A673 (cell line): ENCODE data around the gene TSC22D2. TPM values are rescaled to one million over a fixed set of nuclear protein-coding genes. Genes with fewer than 3 reads are reported as not detected.

Experiments used
- BruUV-seq: library from RNA; stranded (reverse); fragments of 400-500 nt; replicated peaks from 2 replicates; lab custom pipeline; 2021; lab: Mats Ljungman, UMichigan
- CTCF ChIA-PET: fragments of 300-600 bp; sonication (Branson Sonifier 250); formaldehyde crosslinking; loops from one replicate; lab custom pipeline; 2022; ENCODE audit warnings: antibody characterized with exemption; lab: Charles Lee
- POLR2A ChIA-PET: fragments of 300-600 bp; sonication (Branson Sonifier 250); formaldehyde crosslinking; loops from one replicate; lab custom pipeline; 2022; ENCODE audit warnings: antibody characterized with exemption; ENCODE audit not compliant: low non-redundant PET; lab: Charles Lee
- DNase-seq: peaks from one replicate; pipeline ENCODE4 v3.0.0-alpha.2; 2015; ENCODE audit warnings: low spot score
- H3K27ac ChIP-seq: fragments of 200-600 bp; sonication (generic); 2 replicates; pipeline ENCODE4 v1.5.1; 2016; ENCODE audit warnings: mixed run types, low read depth, mild to moderate bottlenecking, mixed read lengths, antibody characterized with exemption, low read length; ENCODE audit not compliant: poor library complexity, severe bottlenecking
- H3K27me3 ChIP-seq: fragments of 200-600 bp; sonication (generic); replicated peaks from 2 replicates; pipeline ENCODE4 v1.6.1; 2017; ENCODE audit warnings: mixed run types, low read depth, mild to moderate bottlenecking, mixed read lengths, antibody characterized with exemption, low read length; ENCODE audit not compliant: insufficient read depth, poor library complexity
- H3K36me3 ChIP-seq: fragments of 200-600 bp; sonication (generic); 2 replicates; pipeline ENCODE4 v1.6.1; 2016; ENCODE audit warnings: mixed run types, mild to moderate bottlenecking, mixed read lengths, antibody characterized with exemption, low read length; ENCODE audit not compliant: insufficient read depth, poor library complexity, severe bottlenecking
- H3K4me1 ChIP-seq: fragments of 200-600 bp; sonication (generic); 2 replicates; pipeline ENCODE4 v1.6.1; 2017; ENCODE audit warnings: mixed run types, mild to moderate bottlenecking, mixed read lengths, antibody characterized with exemption, low read length; ENCODE audit not compliant: insufficient read depth, poor library complexity, severe bottlenecking
- H3K4me3 ChIP-seq: fragments of 200-600 bp; sonication (generic); 2 replicates; pipeline ENCODE4 v1.5.1; 2016; ENCODE audit warnings: low read depth, mixed run types, mild to moderate bottlenecking, mixed read lengths, low read length; ENCODE audit not compliant: poor library complexity, severe bottlenecking
- H3K9me3 ChIP-seq: fragments of 200-600 bp; sonication (generic); 2 replicates; pipeline ENCODE4 v1.6.1; 2016; ENCODE audit warnings: mixed run types, low read depth, mild to moderate bottlenecking, mixed read lengths, antibody characterized with exemption, low read length; ENCODE audit not compliant: poor library complexity, severe bottlenecking
- EZH2 ChIP-seq: fragments of 200-600 bp; sonication (generic); IDR thresholded peaks from 2 replicates; pipeline ENCODE4 v1.6.1; 2017; ENCODE audit warnings: borderline replicate concordance, low read depth, mild to moderate bottlenecking, mixed read lengths, antibody characterized with exemption, low read length; ENCODE audit not compliant: poor library complexity, severe bottlenecking
- intact Hi-C: fragments of 100-400 bp; cut with micrococcal nuclease; formaldehyde crosslinking; loops from one replicate; pipeline ENCODE4 v1.10.0; 2022; ENCODE audit not compliant: unreplicated experiment
- total RNA-seq: library from RNA; stranded (reverse); gene quantifications from 2 replicates; pipeline ENCODE4 v1.2.3, GENCODE V29; 2021
- TF ChIP-seq, protein P1 (sequence below): fragments of 300-800, 200-600 bp; sonication (generic); conservative IDR thresholded peaks from 2 replicates; pipeline ENCODE4 v1.5.1; 2017; ENCODE audit warnings: low read depth, mild to moderate bottlenecking, antibody characterized with exemption, low read length, moderate library complexity, mixed read lengths

TSC22D2 gene
- total RNA-seq, 1 experiment from 2014 or later, result 28.9 TPM

DNA sequence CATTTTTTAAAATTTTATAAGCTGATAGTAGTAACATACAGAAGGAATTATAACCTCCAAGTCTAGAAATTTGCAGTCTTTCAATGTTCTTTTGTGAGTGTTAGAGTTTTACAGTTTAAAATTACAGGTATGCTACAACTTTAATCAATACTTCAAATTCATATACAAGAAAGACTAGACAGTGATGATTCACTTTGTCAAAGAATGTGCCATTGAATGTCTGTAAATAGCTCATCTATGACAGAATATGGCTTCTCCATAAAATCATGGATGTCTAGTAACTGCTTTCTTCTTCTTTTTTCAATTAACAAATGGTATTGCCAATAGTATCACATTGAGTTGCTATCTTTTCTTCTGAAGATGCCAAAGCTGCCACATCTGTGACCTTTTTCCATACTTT, 4.1 kb upstream of the TSC22D2 start:
- no peak for DNase-seq
- ChIA-PET CTCF (no interaction called here), POLR2A (no interaction called here)
- peaks cover 8% of the 10 kb centered on the region for H3K4me1 ChIP-seq
- no peak overlapping the region for H3K27ac ChIP-seq
- TF ChIP-seq, protein P1, sequence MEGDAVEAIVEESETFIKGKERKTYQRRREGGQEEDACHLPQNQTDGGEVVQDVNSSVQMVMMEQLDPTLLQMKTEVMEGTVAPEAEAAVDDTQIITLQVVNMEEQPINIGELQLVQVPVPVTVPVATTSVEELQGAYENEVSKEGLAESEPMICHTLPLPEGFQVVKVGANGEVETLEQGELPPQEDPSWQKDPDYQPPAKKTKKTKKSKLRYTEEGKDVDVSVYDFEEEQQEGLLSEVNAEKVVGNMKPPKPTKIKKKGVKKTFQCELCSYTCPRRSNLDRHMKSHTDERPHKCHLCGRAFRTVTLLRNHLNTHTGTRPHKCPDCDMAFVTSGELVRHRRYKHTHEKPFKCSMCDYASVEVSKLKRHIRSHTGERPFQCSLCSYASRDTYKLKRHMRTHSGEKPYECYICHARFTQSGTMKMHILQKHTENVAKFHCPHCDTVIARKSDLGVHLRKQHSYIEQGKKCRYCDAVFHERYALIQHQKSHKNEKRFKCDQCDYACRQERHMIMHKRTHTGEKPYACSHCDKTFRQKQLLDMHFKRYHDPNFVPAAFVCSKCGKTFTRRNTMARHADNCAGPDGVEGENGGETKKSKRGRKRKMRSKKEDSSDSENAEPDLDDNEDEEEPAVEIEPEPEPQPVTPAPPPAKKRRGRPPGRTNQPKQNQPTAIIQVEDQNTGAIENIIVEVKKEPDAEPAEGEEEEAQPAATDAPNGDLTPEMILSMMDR, result no peak
- no peak for TF ChIP-seq EZH2
- intact Hi-C loops, result no loop called here
- H3K27me3 ChIP-seq, result no peaks in the 10 kb centered on the region
- no TSS peak for BruUV-seq
- no peak overlapping the region for H3K4me3 ChIP-seq
- no peaks in the 10 kb centered on the region for H3K9me3 ChIP-seq
- no peaks in the 10 kb centered on the region for H3K36me3 ChIP-seq

GRCh38 chr3:150407051-150407807, 869 bp upstream of the TSC22D2 start:
- DNase-seq, result no peak
- POLR2A ChIA-PET, result interaction anchor here (0.6 kb wide), 1 partner anchor 142 kb away, joined by 6 read pairs; no protein-coding TSS in a partner anchor
- peak overlapping the region; percentile 97 for H3K27ac ChIP-seq
- no peaks in the 10 kb centered on the region for H3K9me3 ChIP-seq
- no peak for TF ChIP-seq EZH2
- TF ChIP-seq, protein P1, result no peak
- BruUV-seq, result TSS peak; percentile 90
- peak overlapping the region; percentile 84 for H3K4me3 ChIP-seq
- no peaks in the 10 kb centered on the region for H3K27me3 ChIP-seq
- H3K4me1 ChIP-seq, result peaks cover 13% of the 10 kb centered on the region
- CTCF ChIA-PET, result no interaction called here
- no peaks in the 10 kb centered on the region for H3K36me3 ChIP-seq
- intact Hi-C loops, result no loop called here

DNA sequence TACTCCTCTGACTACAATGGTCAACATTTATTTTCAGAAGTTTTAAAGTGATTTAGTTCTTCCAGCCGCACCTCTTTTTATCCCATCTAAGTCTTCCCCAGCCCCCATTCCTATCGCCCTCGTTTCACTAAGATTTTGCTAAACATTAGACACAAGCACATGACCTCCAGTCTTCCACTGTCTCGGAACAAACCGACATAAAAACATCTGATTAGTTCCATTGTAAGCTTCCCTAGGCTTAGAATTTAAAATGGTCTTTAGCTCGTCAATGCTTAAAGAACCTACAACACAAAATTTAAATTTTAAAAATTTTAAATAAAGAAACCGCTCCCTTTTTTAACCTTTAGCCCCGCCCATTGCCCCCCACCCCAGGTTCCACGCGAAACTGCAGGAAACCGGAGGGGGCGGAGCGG, 284 bp upstream of the TSC22D2 start:
- BruUV-seq, result no TSS peak
- intact Hi-C loops, result loop anchor here (1.0 to 2.0 kb wide), 3 partner anchors 37 to 139 kb away; partner anchors contain the start of genes EIF2A and SERP1
- DNase-seq, result no peak
- Histone ChIP-seq H3K27me3 (no peaks in the 10 kb centered on the region), H3K9me3 (no peaks in the 10 kb centered on the region), H3K4me1 (peaks cover 13% of the 10 kb centered on the region), H3K36me3 (no peaks in the 10 kb centered on the region), H3K27ac (peak overlapping the region; percentile 97), H3K4me3 (peak overlapping the region; percentile 84)
- ChIA-PET POLR2A (no interaction called here), CTCF (interaction anchor here (1.3 kb wide), 1 partner anchor 87 kb away, joined by 7 read pairs; no protein-coding TSS in a partner anchor)
- TF ChIP-seq, protein P1, result no peak
- no peak for TF ChIP-seq EZH2
